Measurements from ENCODE around the gene EXD1.

Gene EXD1

DNA sequence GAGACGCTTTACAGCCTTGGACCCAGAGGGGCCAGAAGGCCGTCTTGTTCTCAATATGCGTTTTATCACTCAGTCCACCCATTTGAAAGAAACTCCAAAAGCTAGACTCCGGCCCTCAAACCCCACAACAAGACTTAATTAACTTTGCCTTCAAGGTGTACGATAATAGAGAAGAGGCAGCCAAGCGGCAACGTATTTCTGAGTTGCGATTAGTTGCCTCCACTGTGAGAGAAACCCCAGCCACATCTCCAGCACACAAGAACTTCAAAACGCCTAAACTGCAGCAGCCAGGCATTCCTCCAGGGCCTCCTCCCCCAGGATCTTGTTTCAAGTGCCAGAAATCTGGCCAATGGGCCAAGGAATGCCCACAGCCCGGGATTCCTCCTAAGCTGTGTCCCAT, 97.1 kb downstream of the EXD1 start:
- H3K4me1 ChIP-seq, result no peaks in the 10 kb centered on the region
- peaks cover 0 to 6% (median 0%) of the 10 kb centered on the region in 3 donors for H3K9me3 ChIP-seq
- no peak for TF ChIP-seq CTCF (IDR thresholded peaks at IDR 0.05)
- DNase-seq, result no peak
- no peak overlapping the region for H3K4me3 ChIP-seq
- no peaks in the 10 kb centered on the region for H3K27me3 ChIP-seq
- H3K36me3 ChIP-seq, result no peaks in the 10 kb centered on the region
- intact Hi-C loops (cut with DNase I; ENCODE audit: low total_unique reads), result no loop called here
- H3K27ac ChIP-seq, result no peak overlapping the region
